Measurements from ENCODE around the gene TNS1. TPM values are rescaled to one million over a fixed set of nuclear protein-coding genes. Genes with fewer than 3 reads are reported as not detected.

TNS1 gene
- total and polyA plus RNA-seq, 2 donors (not counting 1 experiment from before 2014, with no cell fraction given), result 0.10 to 0.86 TPM

DNA sequence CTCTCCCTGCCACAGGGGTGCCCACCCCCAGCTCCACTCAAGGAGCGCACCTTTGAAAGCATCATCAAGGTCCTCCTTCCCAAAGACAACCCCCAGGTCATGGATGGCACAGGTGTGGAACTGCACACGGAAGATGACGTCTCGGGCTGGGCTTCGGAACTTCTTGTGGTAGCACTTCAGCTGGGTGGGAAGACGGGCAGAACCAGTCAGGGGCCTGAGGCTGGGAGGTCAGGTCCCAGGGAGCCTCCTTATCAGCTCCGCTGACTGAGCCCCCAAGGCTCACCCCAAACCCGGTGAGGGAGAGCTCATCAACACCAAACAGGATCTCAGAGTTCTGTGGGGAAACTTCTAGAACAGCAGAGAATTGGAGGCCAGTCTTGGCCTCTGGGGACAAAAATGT, 117.8 kb downstream of the TNS1 start:
- Mint-ChIP-seq H3K4me1 (peaks cover 27% of the 10 kb centered on the region), H3K4me3 (no peak overlapping the region), H3K27ac (peak overlapping the region; percentile 41), H3K9me3 (ENCODE audit: insufficient read depth) (no peaks in the 10 kb centered on the region), H3K27me3 (no peaks in the 10 kb centered on the region)
- Histone ChIP-seq H3K36me3 (replicated peaks in 1 of 2; ENCODE audit: control extremely low read depth in 1 of 2, control insufficient read depth in 1 of 2, extremely low read depth in 1 of 2, insufficient read depth in 2 of 2, low read length in 1 of 2) (no peaks in the 10 kb centered on the region), H3K4me2 (replicated peaks; ENCODE audit: low read depth, low read length, poor library complexity, severe bottlenecking) (no peak overlapping the region), H2AFZ (ENCODE audit: insufficient read depth, low read depth, low read length, poor library complexity, severe bottlenecking) (no peak overlapping the region), H3K79me2 (ENCODE audit: control insufficient read depth, insufficient read depth, low read length) (no peaks in the 10 kb centered on the region), H3K4me3 (ENCODE audit: control extremely low read depth in 1 of 5, extremely low read depth in 1 of 5, insufficient read depth in 1 of 5, low read depth in 2 of 5, low read length in 4 of 5) (no peak overlapping the region), H4K20me1 (ENCODE audit: control insufficient read depth, insufficient read depth, low read length, poor library complexity, severe bottlenecking) (no peaks in the 10 kb centered on the region), H3K27me3 (replicated peaks in 1 of 4; ENCODE audit: control extremely low read depth in 1 of 4, control insufficient read depth in 3 of 4, insufficient read depth in 4 of 4, low read length in 3 of 4) (no peaks in the 10 kb centered on the region), H3K27ac (ENCODE audit: low read length in 2 of 2) (no peak overlapping the region), H3K4me1 (ENCODE audit: control insufficient read depth in 2 of 2, insufficient read depth in 2 of 2, low read length in 2 of 2) (peaks cover 12 to 15% of the 10 kb centered on the region in 2 donors), H3K9me3 (ENCODE audit: control extremely low read depth in 1 of 3, control insufficient read depth in 2 of 3, insufficient read depth in 1 of 3, low read length in 2 of 3) (peaks cover 0 to 4% (median 0%) of the 10 kb centered on the region in 3 donors), H3K9ac (ENCODE audit: low read length) (no peak overlapping the region)
- DNase-seq (no peak), ATAC-seq (ENCODE audit: low read depth) (no peak)
- ChIA-PET POLR2A (no interaction called here), CTCF (interaction anchor here (0.7 to 14.7 kb wide), 7 partner anchors 9 to 92 kb away, joined by 3 to 412 read pairs (median 4); no protein-coding TSS in a partner anchor)
- TF ChIP-seq EZH2 (IDR thresholded peaks at IDR 0.05; ENCODE audit: borderline replicate concordance, insufficient read depth, low read depth, low read length, poor library complexity, severe bottlenecking), result no peak
- TF ChIP-seq, protein P1, sequence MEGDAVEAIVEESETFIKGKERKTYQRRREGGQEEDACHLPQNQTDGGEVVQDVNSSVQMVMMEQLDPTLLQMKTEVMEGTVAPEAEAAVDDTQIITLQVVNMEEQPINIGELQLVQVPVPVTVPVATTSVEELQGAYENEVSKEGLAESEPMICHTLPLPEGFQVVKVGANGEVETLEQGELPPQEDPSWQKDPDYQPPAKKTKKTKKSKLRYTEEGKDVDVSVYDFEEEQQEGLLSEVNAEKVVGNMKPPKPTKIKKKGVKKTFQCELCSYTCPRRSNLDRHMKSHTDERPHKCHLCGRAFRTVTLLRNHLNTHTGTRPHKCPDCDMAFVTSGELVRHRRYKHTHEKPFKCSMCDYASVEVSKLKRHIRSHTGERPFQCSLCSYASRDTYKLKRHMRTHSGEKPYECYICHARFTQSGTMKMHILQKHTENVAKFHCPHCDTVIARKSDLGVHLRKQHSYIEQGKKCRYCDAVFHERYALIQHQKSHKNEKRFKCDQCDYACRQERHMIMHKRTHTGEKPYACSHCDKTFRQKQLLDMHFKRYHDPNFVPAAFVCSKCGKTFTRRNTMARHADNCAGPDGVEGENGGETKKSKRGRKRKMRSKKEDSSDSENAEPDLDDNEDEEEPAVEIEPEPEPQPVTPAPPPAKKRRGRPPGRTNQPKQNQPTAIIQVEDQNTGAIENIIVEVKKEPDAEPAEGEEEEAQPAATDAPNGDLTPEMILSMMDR (IDR thresholded peaks at IDR 0.05), result no peak
- intact Hi-C loops (cut with micrococcal nuclease), result loop anchor here (5.0 kb wide), 1 partner anchor 102 kb away; no protein-coding TSS in a partner anchor
- 95% methylated on average over 8 of the region's 8 CpGs for WGBS (ENCODE audit: insufficient coverage)

DNA sequence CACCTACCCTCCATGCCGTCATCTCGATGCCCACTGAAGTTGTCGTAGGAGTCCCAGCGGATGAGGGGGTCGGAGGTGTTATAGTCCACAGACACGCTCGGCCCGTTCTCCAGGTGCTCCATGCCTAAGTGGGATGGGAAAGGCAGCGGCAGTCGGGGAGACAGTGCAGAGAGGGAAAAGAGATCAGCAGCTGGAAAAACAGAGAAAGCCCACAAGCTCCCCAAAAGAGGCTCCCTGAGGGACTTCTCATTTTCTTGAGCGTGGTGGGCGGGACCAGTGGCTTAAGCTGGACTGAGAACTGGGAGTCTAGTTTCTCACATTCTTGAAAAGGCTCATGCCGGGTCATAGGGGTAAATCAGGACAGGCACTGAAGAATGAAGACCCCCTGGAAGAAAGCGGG, 121.9 kb downstream of the TNS1 start:
- TF ChIP-seq EZH2 (IDR thresholded peaks at IDR 0.05; ENCODE audit: borderline replicate concordance, insufficient read depth, low read depth, low read length, poor library complexity, severe bottlenecking), result no peak
- TF ChIP-seq, protein P1 (IDR thresholded peaks at IDR 0.05), result no peak
- Mint-ChIP-seq H3K4me1 (peaks cover 18% of the 10 kb centered on the region), H3K4me3 (no peak overlapping the region), H3K9me3 (ENCODE audit: insufficient read depth) (no peaks in the 10 kb centered on the region), H3K27ac (no peak overlapping the region), H3K27me3 (peaks cover 4% of the 10 kb centered on the region)
- no peak overlapping the region for H3K9ac ChIP-seq (ENCODE audit: low read length)
- peaks cover 0 to 2% (median 0%) of the 10 kb centered on the region in 4 experiments for H3K27me3 ChIP-seq (replicated peaks in 1 of 4; ENCODE audit: control extremely low read depth in 1 of 4, control insufficient read depth in 3 of 4, insufficient read depth in 4 of 4, low read length in 3 of 4)
- no peaks in the 10 kb centered on the region for H3K79me2 ChIP-seq (ENCODE audit: control insufficient read depth, insufficient read depth, low read length)
- no peak for ATAC-seq (ENCODE audit: low read depth)
- no peak overlapping the region for H3K4me2 ChIP-seq (replicated peaks; ENCODE audit: low read depth, low read length, poor library complexity, severe bottlenecking)
- H2AFZ ChIP-seq (ENCODE audit: insufficient read depth, low read depth, low read length, poor library complexity, severe bottlenecking), result no peak overlapping the region
- H3K4me3 ChIP-seq (ENCODE audit: control extremely low read depth in 1 of 5, extremely low read depth in 1 of 5, insufficient read depth in 1 of 5, low read depth in 2 of 5, low read length in 4 of 5), result no peak overlapping the region
- no peak for DNase-seq
- POLR2A ChIA-PET, result interaction anchor here (0.6 kb wide), 1 partner anchor 76 kb away, joined by 9 read pairs; no protein-coding TSS in a partner anchor
- H3K27ac ChIP-seq (ENCODE audit: low read length in 2 of 2), result no peak overlapping the region
- 87% methylated on average over 14 of the region's 14 CpGs for WGBS (ENCODE audit: insufficient coverage)
- no peaks in the 10 kb centered on the region for H3K9me3 ChIP-seq (ENCODE audit: control extremely low read depth in 1 of 3, control insufficient read depth in 2 of 3, insufficient read depth in 1 of 3, low read length in 2 of 3)
- intact Hi-C loops (cut with micrococcal nuclease), result no loop called here
- no peaks in the 10 kb centered on the region for H4K20me1 ChIP-seq (ENCODE audit: control insufficient read depth, insufficient read depth, low read length, poor library complexity, severe bottlenecking)
- CTCF ChIA-PET, result interaction anchor here (1.1 to 14.7 kb wide), 3 partner anchors 9 to 88 kb away, joined by 3 to 412 read pairs (median 4); no protein-coding TSS in a partner anchor
- H3K36me3 ChIP-seq (replicated peaks in 1 of 2; ENCODE audit: control extremely low read depth in 1 of 2, control insufficient read depth in 1 of 2, extremely low read depth in 1 of 2, insufficient read depth in 2 of 2, low read length in 1 of 2), result no peaks in the 10 kb centered on the region
- H3K4me1 ChIP-seq (ENCODE audit: control insufficient read depth in 2 of 2, insufficient read depth in 2 of 2, low read length in 2 of 2), result peaks cover under 1 to 4% of the 10 kb centered on the region in 2 donors

Measured in B cell (primary cell).